OCI-LY7 (cell line): ENCODE measurements around the gene GPSM3. TPM values are rescaled to one million over a fixed set of nuclear protein-coding genes. Genes with fewer than 3 reads are reported as not detected.

Experiments used
- BruUV-seq: library from RNA; stranded (reverse); fragments of 400-500 nt; replicated peaks from 2 replicates; lab custom pipeline; 2021; lab: Mats Ljungman, UMichigan
- CTCF ChIA-PET: fragments of 300-600 bp; sonication (Branson Sonifier 250); formaldehyde crosslinking; loops from one replicate; lab custom pipeline; 2022; ENCODE audit warnings: antibody characterized with exemption; ENCODE audit not compliant: unreplicated experiment; lab: Charles Lee
- POLR2A ChIA-PET: fragments of 300-600 bp; sonication (Branson Sonifier 250); formaldehyde crosslinking; loops from one replicate; lab custom pipeline; 2022; ENCODE audit warnings: antibody characterized with exemption; lab: Charles Lee
- DNase-seq: peaks from one replicate; pipeline ENCODE4 v3.0.0-alpha.2; 2015; ENCODE audit warnings: low spot score
- H2AFZ ChIP-seq: fragments of 200-600 bp; sonication (generic), shearing (Covaris generic); 2 replicates; pipeline ENCODE4 v1.6.1; 2014; ENCODE audit warnings: mild to moderate bottlenecking, antibody characterized with exemption, low read length, moderate library complexity
- H3K27ac ChIP-seq: fragments of 200-600 bp; sonication (generic); 2 replicates; pipeline ENCODE4 v1.5.1; 2014; ENCODE audit warnings: mixed run types, low read depth, mild to moderate bottlenecking, moderate library complexity, low read length, inconsistent platforms; ENCODE audit not compliant: poor library complexity, severe bottlenecking
- H3K36me3 ChIP-seq: fragments of 200-600 bp; sonication (generic); 2 replicates; pipeline ENCODE4 v1.6.1; 2014; ENCODE audit warnings: mild to moderate bottlenecking, antibody characterized with exemption, low read length, moderate library complexity, mixed read lengths; ENCODE audit not compliant: insufficient read depth
- H3K4me1 ChIP-seq: fragments of 200-600 bp; sonication (generic); 2 replicates; pipeline ENCODE4 v1.5.1; 2014; ENCODE audit warnings: mild to moderate bottlenecking, low read length; ENCODE audit not compliant: insufficient read depth, poor library complexity, severe bottlenecking
- H3K4me2 ChIP-seq: fragments of 200-600 bp; sonication (generic); 2 replicates; pipeline ENCODE4 v1.6.1; 2014; ENCODE audit warnings: mild to moderate bottlenecking, low read length
- H3K4me3 ChIP-seq: fragments of 200-600 bp; sonication (generic); 2 replicates; pipeline ENCODE4 v1.5.1; 2014; ENCODE audit warnings: mild to moderate bottlenecking, low read depth, low read length; ENCODE audit not compliant: poor library complexity, severe bottlenecking
- H3K79me2 ChIP-seq: fragments of 200-600 bp; sonication (generic); 2 replicates; pipeline ENCODE4 v1.6.1; 2016; ENCODE audit warnings: low read depth, mild to moderate bottlenecking, low read length, moderate library complexity, mixed read lengths; ENCODE audit not compliant: insufficient read depth
- H3K9me2 ChIP-seq: fragments of 200-600 bp; sonication (generic); 2 replicates; pipeline ENCODE4 v1.6.1; 2016; ENCODE audit warnings: mild to moderate bottlenecking, low read length, mixed read lengths; ENCODE audit not compliant: insufficient read depth
- H3K9me3 ChIP-seq: fragments of 200-600 bp; sonication (generic); 2 replicates; pipeline ENCODE4 v1.6.1; 2014; ENCODE audit warnings: mild to moderate bottlenecking, mixed run types, low read length, mixed read lengths
- H4K20me1 ChIP-seq: fragments of 200-600 bp; sonication (generic); 2 replicates; pipeline ENCODE4 v1.6.1; 2014; ENCODE audit warnings: mild to moderate bottlenecking, antibody characterized with exemption, low read length, moderate library complexity, mixed read lengths; ENCODE audit not compliant: insufficient read depth
- EZH2phosphoT487 ChIP-seq: fragments of 200-600 bp; sonication (generic); IDR thresholded peaks from 2 replicates; pipeline ENCODE4 v1.6.1; 2018; ENCODE audit warnings: low read depth, borderline replicate concordance, mild to moderate bottlenecking, mixed run types, antibody characterized with exemption, low read length, moderate library complexity, mixed read lengths
- intact Hi-C: fragments of 100-400 bp; cut with micrococcal nuclease; formaldehyde crosslinking; loops from one replicate; pipeline ENCODE4 v1.10.0; 2022; ENCODE audit not compliant: unreplicated experiment
- total RNA-seq, 2 experiments: library from RNA; depleted of rRNA in 1 of 2; stranded (reverse); fragments of >200 nt in 1 of 2; shearing (Covaris generic) in 1 of 2; gene quantifications; 2 replicates each; pipeline ENCODE4 v1.2.3, GENCODE V29; 2014 to 2022
- TF ChIP-seq, protein P1 (sequence below): fragments of 200-600 bp; sonication (generic); conservative IDR thresholded peaks from 2 replicates; pipeline ENCODE4 v1.5.1; 2014; ENCODE audit warnings: mild to moderate bottlenecking, antibody characterized with exemption, low read length, moderate library complexity, mixed read lengths

GPSM3 gene
- total RNA-seq, 2 experiments from 2014 or later: 94.4 to 100 TPM

DNA sequence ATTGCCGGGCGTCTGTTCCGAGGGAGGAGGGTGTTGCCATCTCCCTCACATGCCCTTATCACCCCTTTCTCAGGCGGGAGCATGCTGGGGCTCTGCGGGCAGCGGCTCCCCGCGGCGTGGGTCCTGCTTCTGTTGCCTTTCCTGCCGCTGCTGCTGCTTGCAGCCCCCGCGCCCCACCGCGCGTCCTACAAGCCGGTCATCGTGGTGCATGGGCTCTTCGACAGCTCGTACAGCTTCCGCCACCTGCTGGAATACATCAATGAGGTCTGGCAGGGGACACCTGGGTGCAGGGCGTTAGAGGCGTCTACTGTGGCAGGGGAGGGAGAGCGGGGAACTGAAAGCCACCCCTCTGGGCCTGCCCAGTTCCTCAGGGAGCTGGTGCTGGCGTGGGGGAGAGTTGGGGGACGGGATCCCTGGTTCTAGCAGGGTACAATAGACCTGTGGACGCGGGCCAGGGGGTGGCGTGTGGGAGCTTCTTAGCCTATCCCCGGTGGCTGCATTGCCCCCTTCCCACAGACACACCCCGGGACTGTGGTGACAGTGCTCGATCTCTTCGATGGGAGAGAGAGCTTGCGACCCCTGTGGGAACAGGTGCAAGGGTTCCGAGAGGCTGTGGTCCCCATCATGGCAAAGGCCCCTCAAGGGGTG is 37.8 kb downstream of the GPSM3 start:
- peaks cover 35% of the 10 kb centered on the region for H3K36me3 ChIP-seq
- no peaks in the 10 kb centered on the region; the same call in 1 of the 2 replicates for H3K79me2 ChIP-seq
- TF ChIP-seq, protein P1, sequence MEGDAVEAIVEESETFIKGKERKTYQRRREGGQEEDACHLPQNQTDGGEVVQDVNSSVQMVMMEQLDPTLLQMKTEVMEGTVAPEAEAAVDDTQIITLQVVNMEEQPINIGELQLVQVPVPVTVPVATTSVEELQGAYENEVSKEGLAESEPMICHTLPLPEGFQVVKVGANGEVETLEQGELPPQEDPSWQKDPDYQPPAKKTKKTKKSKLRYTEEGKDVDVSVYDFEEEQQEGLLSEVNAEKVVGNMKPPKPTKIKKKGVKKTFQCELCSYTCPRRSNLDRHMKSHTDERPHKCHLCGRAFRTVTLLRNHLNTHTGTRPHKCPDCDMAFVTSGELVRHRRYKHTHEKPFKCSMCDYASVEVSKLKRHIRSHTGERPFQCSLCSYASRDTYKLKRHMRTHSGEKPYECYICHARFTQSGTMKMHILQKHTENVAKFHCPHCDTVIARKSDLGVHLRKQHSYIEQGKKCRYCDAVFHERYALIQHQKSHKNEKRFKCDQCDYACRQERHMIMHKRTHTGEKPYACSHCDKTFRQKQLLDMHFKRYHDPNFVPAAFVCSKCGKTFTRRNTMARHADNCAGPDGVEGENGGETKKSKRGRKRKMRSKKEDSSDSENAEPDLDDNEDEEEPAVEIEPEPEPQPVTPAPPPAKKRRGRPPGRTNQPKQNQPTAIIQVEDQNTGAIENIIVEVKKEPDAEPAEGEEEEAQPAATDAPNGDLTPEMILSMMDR: peak; percentile 75
- TF ChIP-seq EZH2phosphoT487: no peak
- peak overlapping the region; percentile 55 for H2AFZ ChIP-seq
- peak overlapping the region; percentile 62 for H3K27ac ChIP-seq
- peak overlapping the region; percentile 82 for H3K4me2 ChIP-seq
- peak overlapping the region; percentile 80 for H3K4me3 ChIP-seq
- intact Hi-C loops: loop anchor here (1.0 to 2.0 kb wide), 6 partner anchors 22 to 70 kb away; partner anchors contain the start of genes AGPAT1, FKBPL and NOTCH4
- no peaks in the 10 kb centered on the region for H4K20me1 ChIP-seq
- ChIA-PET POLR2A (interaction anchor here (0.7 kb wide), 1 partner anchor 22 kb away, joined by 4 read pairs; no protein-coding TSS in a partner anchor), CTCF (interaction anchor here (1.1 kb wide), 1 partner anchor 27 kb away, joined by 7 read pairs; the partner anchor contains the start of gene ATF6B)
- H3K9me2 ChIP-seq: no peaks in the 10 kb centered on the region
- peaks cover 23% of the 10 kb centered on the region for H3K4me1 ChIP-seq
- DNase-seq: peak; percentile 92
- BruUV-seq: TSS peak; percentile 80
- no peaks in the 10 kb centered on the region for H3K9me3 ChIP-seq

DNA sequence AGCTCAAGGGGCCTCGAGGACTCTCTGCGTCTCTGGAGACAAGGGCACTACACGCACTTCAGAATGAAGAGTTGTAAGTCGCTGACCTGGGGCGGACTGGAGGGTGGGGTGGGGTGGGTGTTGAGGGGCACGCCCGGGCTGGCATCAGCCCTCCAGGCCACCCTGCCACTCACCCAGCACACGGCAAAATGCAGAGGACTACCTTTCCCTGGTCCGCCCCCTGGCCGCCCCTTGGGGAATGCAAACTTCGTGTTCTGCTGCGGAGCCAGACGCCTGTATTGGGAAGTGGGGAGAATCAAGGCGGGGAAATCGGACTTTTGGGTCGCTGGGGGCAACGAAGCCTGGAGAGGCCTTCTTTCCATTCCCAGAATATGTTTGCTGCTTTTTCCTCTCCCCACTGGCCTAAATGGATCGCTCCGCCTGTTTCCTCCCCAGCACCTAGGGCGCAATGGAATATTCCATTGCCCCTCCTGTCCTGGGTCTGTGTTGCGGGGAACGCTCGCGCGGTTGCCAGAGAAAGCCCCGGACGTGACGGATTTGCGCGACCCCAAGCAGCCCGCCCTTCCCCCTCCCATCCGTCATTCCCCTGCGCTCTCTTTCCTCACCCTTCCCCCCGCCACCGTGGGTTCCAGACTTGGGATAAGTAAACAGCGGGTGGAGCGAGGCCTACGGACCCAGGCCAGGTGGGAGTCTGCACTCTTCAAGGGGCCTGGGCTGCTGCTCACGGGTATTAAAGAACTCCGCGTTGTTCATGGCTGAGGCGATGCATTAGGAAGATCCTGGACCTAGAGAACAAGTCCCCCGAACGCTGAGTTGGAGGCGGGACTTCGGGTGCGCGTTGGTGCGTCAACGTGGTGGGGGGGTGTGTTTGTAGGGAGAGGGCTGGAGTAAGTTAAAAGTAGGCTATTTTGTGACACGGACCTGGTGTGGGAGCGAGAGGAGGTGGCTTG is 38.6 kb downstream of the GPSM3 start, which contains the start of gene PPT2:
PPT2 (plus strand) TSS at position 578 of the 950 bp plus-strand sequence. CDS start 454 bp downstream, outside the sequence.
- Histone ChIP-seq H4K20me1 (no peaks in the 10 kb centered on the region), H3K9me3 (no peaks in the 10 kb centered on the region), H3K4me2 (peak within 1 kb of the TSS; percentile 82), H3K27ac (peak within 1 kb of the TSS; percentile 62), H3K9me2 (no peaks in the 10 kb centered on the region), H3K79me2 (no peaks in the 10 kb centered on the region; the same call in 1 of the 2 replicates), H3K4me3 (peak within 1 kb of the TSS; percentile 80), H3K4me1 (peaks cover 23% of the 10 kb centered on the region), H2AFZ (peak within 1 kb of the TSS; percentile 55), H3K36me3 (peaks cover 33% of the 10 kb centered on the region)
- DNase-seq: peak; percentile 93
- ChIA-PET POLR2A (no interaction called here), CTCF (interaction anchor here (1.1 kb wide), 1 partner anchor 26 kb away, joined by 7 read pairs; the partner anchor contains the start of gene ATF6B)
- intact Hi-C loops: loop anchor here (1.0 to 2.0 kb wide), 6 partner anchors 23 to 71 kb away; partner anchors contain the start of genes AGPAT1, FKBPL and NOTCH4
- no peak for TF ChIP-seq EZH2phosphoT487
- TF ChIP-seq, protein P1: 0 out of 2 replicates have a peak, but pooled peaks have one; percentile 19
- BruUV-seq: no TSS peak
